Gastrocnemius medialis (tissue), 4 donors: Measurements from ENCODE around the gene PLXNB3. TPM values are rescaled to one million over a fixed set of nuclear protein-coding genes. Genes with fewer than 3 reads are reported as not detected.
"Not testable (repeated sequence)": the region's sequence is repeated elsewhere in the genome, so short reads cannot be mapped to it uniquely, and the experiment has no call there.

Experiments used
- ATAC-seq, 2 donors: fragments of 150-250 bp; one replicate each; pipeline ENCODE4 v1.9.1; 2016
- DNase-seq, 2 donors: peaks; one replicate each; pipeline ENCODE4 v3.0.0-alpha.2; 2019
- H3K27ac ChIP-seq, 4 donors: fragments of 200-600 bp; sonication (generic); 1 replicate in 1 of 4; 2 replicates in 3 of 4; pipeline ENCODE4 v1.5.1; 2016 to 2018; ENCODE audit warnings: mild to moderate bottlenecking in 2 of 4, moderate library complexity in 1 of 4
- H3K27me3 ChIP-seq, 3 donors: fragments of 200-600 bp; sonication (generic) in 2 of 3; 1 replicate in 1 of 3; 2 replicates in 2 of 3; pipeline versions ENCODE4 v1.5.1 to v1.6.0; 2016 to 2019; ENCODE audit warnings: mild to moderate bottlenecking in 1 of 3, moderate library complexity in 1 of 3
- H3K36me3 ChIP-seq, 2 donors: fragments of 200-600 bp; sonication (generic) in 1 of 2; one replicate each; pipeline ENCODE4 v1.5.1; 2017 to 2018
- H3K4me1 ChIP-seq, 2 donors: fragments of 200-600 bp; sonication (generic) in 1 of 2; one replicate each; pipeline ENCODE4 v1.5.1; 2016 to 2017; ENCODE audit warnings: mild to moderate bottlenecking in 2 of 2
- H3K4me3 ChIP-seq, 4 donors: fragments of 200-600 bp; sonication (generic) in 3 of 4; 1 replicate in 1 of 4; 2 replicates in 3 of 4; pipeline ENCODE4 v1.5.1; 2016 to 2019; ENCODE audit warnings: mild to moderate bottlenecking in 2 of 4
- H3K9me3 ChIP-seq, 3 donors: fragments of 200-600 bp; sonication (generic) in 2 of 3; 1 replicate in 1 of 3; 2 replicates in 2 of 3; pipeline ENCODE4 v1.5.1; 2016 to 2019
- CTCF ChIP-seq, 5 experiments: fragments of 450-650 bp in 3 of 5; fragments of 200-600 bp in 2 of 5; sonication (generic) in 2 of 5; IDR thresholded peaks in 4 of 5; conservative IDR thresholded peaks in 1 of 5; 1 replicate in 4 of 5; 2 replicates in 1 of 5; pipeline ENCODE4 v1.5.1; 2016 to 2019; ENCODE audit warnings: antibody characterized with exemption in 5 of 5, mild to moderate bottlenecking in 3 of 5, moderate library complexity in 3 of 5
- POLR2A ChIP-seq, 2 donors: fragments of 450-650 bp; IDR thresholded peaks; one replicate each; pipeline ENCODE4 v1.6.1; 2017; ENCODE audit warnings: antibody characterized with exemption in 2 of 2, mild to moderate bottlenecking in 2 of 2, moderate library complexity in 2 of 2
- in situ Hi-C, 4 donors: fragments of 200-750 bp; cut with MboI; loops; one replicate each; pipeline versions ENCODE4 v1.15.0 to v1.8.0; 2017; ENCODE audit warnings: low sequenced_read_pairs in 4 of 4
- intact Hi-C: fragments of 100-400 bp; cut with DNase I; formaldehyde crosslinking; loops from one replicate; pipeline ENCODE4 v1.15.1; 2023; ENCODE audit warnings: low total_unique reads
- total RNA-seq, 4 donors: library from RNA; depleted of rRNA; stranded (reverse); fragments of >200 nt; gene quantifications; one replicate each; pipeline versions ENCODE4 v1.1.0 to v1.2.3, GENCODE V29; 2016

The PLXNB3 gene
- total RNA-seq, 4 donors from 2014 or later, result 0.10 to 1.1 (median 0.13) TPM

DNA sequence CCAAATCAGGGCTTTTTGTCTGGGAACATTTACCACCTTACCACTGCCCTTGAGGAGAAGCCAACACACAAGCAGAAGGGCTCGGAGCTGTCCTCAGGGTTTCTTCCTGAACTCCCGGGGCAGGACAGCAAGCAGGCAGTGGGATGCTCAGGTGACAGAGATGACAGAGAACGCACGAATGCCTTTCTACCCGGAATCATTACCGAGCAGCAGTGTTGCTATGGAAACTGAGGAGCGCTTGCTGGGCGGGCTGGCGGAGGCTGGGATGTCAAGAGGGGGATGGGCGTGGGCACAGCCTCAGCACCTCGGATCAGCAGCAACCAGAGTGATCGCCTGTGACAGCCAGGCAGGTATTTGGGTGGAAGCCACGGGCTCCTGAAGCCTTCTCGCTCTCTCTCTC lies 48.2 kb downstream of the PLXNB3 start:
- no peaks in the 10 kb centered on the region for H3K9me3 ChIP-seq
- intact Hi-C loops, result no loop called here
- no peak for DNase-seq
- in situ Hi-C loops, result no loop called here
- no peaks in the 10 kb centered on the region for H3K36me3 ChIP-seq
- H3K27me3 ChIP-seq, result peaks cover 0 to 8% (median 0%) of the 10 kb centered on the region in 3 donors
- no peak overlapping the region for H3K4me3 ChIP-seq
- no peak for ATAC-seq
- TF ChIP-seq CTCF (IDR thresholded peaks at IDR 0.05 in 4 of 5, conservative IDR thresholded peaks at IDR 0.05 in 1 of 5) (no peak), POLR2A (IDR thresholded peaks at IDR 0.05) (no peak)
- H3K4me1 ChIP-seq, result no peaks in the 10 kb centered on the region
- no peak overlapping the region for H3K27ac ChIP-seq

DNA sequence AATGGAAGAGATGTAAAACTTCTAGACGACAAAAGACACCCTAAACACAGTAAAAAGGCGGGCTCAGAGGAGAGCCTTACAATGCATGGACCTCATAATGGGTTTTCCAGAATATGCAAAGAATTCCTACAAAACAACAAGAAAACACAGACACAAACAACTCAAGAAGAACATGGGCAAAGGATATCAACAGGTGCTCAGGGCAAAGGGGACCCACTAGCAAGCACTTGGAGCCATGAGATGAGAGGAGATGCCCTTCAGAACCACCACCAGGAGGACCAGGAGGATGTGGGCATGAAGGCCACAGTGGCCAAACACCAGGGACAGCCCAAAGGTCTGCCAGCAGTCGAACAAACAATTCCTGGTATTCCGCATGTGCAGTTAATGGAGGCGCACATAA lies 49.1 kb downstream of the PLXNB3 start:
- no peaks in the 10 kb centered on the region for H3K9me3 ChIP-seq
- peaks cover 0 to 8% (median 0%) of the 10 kb centered on the region in 3 donors for H3K27me3 ChIP-seq
- no peaks in the 10 kb centered on the region for H3K4me1 ChIP-seq
- in situ Hi-C loops (no loop called here), intact Hi-C loops (no loop called here)
- TF ChIP-seq POLR2A (IDR thresholded peaks at IDR 0.05), result no peak
- no peak for TF ChIP-seq CTCF (IDR thresholded peaks at IDR 0.05 in 4 of 5, conservative IDR thresholded peaks at IDR 0.05 in 1 of 5)
- ATAC-seq, result no peak
- no peak overlapping the region for H3K27ac ChIP-seq
- no peak for DNase-seq
- H3K36me3 ChIP-seq, result no peaks in the 10 kb centered on the region
- no peak overlapping the region for H3K4me3 ChIP-seq

GRCh38 chrX:153814591-153815315 lies 50.7 kb downstream of the PLXNB3 start:
- no peak overlapping the region for H3K27ac ChIP-seq
- no peaks in the 10 kb centered on the region for H3K36me3 ChIP-seq
- no peak overlapping the region for H3K4me3 ChIP-seq
- no peak for TF ChIP-seq POLR2A (IDR thresholded peaks at IDR 0.05)
- no peak for TF ChIP-seq CTCF (IDR thresholded peaks at IDR 0.05 in 4 of 5, conservative IDR thresholded peaks at IDR 0.05 in 1 of 5)
- no peaks in the 10 kb centered on the region for H3K4me1 ChIP-seq
- in situ Hi-C loops, result no loop called here
- no peaks in the 10 kb centered on the region for H3K9me3 ChIP-seq
- intact Hi-C loops, result no loop called here
- ATAC-seq (no peak), DNase-seq (no peak)
- peaks cover 0 to 8% (median 5%) of the 10 kb centered on the region in 3 donors for H3K27me3 ChIP-seq

DNA sequence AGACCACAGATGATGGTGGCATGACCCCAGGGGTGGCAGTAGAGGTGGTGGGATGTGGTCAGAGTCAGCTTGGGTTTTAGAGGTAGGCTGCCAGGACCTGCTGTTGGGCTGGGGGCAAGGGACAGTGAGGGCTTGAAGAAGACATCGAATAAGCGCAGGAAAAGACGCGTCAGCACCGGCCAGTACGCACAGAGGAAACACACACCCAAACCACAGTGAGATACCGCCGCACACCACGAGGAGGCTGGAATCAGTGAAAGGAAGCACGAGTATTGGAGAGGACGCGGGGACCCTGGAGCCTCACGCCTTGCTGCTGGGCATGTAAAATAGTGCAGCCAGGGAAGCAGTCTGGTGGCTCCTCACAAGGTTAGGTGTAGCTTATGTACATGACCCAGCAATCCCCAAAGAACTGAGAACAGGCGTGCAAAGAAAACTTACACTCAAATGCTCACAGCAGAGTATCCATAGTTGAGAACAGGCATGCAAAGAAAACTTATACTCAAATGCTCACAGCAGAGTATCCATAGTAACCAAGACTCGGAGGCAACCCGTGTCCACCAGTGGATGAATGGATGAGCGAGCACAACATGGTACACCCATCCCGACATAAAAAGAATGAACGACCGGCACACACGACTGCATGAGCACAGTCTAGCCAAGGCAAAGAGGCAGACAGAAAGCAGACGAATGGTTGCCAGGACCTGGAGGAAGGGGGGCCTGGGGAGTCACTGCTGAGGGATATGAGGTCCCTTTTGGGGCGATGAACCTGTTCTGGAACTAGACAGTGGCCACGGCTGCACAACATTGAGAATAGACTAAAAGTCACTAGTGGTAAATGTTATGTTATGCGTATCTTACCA lies 53.0 kb downstream of the PLXNB3 start:
- no peak overlapping the region for H3K4me3 ChIP-seq
- H3K9me3 ChIP-seq, result no peaks in the 10 kb centered on the region
- no peak overlapping the region for H3K27ac ChIP-seq
- H3K27me3 ChIP-seq, result peaks cover 0 to 10% (median 8%) of the 10 kb centered on the region in 3 donors
- intact Hi-C loops (no loop called here), in situ Hi-C loops (no loop called here)
- TF ChIP-seq POLR2A (IDR thresholded peaks at IDR 0.05), result no peak
- TF ChIP-seq CTCF (IDR thresholded peaks at IDR 0.05 in 4 of 5, conservative IDR thresholded peaks at IDR 0.05 in 1 of 5), result no peak
- H3K4me1 ChIP-seq, result no peaks in the 10 kb centered on the region
- H3K36me3 ChIP-seq, result no peaks in the 10 kb centered on the region
- ATAC-seq, result no peak
- no peak for DNase-seq

- H3K4me1 ChIP-seq, H3K27me3 ChIP-seq, H3K9me3 ChIP-seq, H3K27ac ChIP-seq, H3K36me3 ChIP-seq, in situ Hi-C loops, intact Hi-C loops, H3K4me3 ChIP-seq, DNase-seq, ATAC-seq: not testable (repeated sequence)
These were observed 54.0 kb downstream of the PLXNB3 start for GRCh38 chrX:153818064-153818463.
